Mammary epithelial cell (primary cell): ENCODE data around the gene GCGR.

Source experiments
- CTCF ChIP-seq, 2 donors: IDR thresholded peaks in 1 of 2; conservative IDR thresholded peaks in 1 of 2; 2 replicates each; pipeline ENCODE4 v1.5.1; 2011 to 2012; ENCODE audit warnings: inconsistent platforms in 2 of 2, low read length in 2 of 2, mild to moderate bottlenecking in 2 of 2, control low read depth in 1 of 2, low read depth in 1 of 2; ENCODE audit not compliant: insufficient read depth in 1 of 2; ENCODE audit errors: extremely low read depth in 1 of 2
- EZH2 ChIP-seq: IDR thresholded peaks from 2 replicates; pipeline ENCODE4 v1.6.1; 2012; ENCODE audit warnings: low read length, inconsistent platforms, borderline replicate concordance

GRCh38 chr17:81811705-81812570 is 8.0 kb downstream of the GCGR start:
- TF ChIP-seq EZH2 = no peak
- TF ChIP-seq CTCF (conservative IDR thresholded peaks at IDR 0.05 in 1 of 2, IDR thresholded peaks at IDR 0.05 in 1 of 2; ENCODE audit: extremely low read depth in 1 of 2, insufficient read depth in 1 of 2, low read depth in 1 of 2, low read length in 2 of 2) = no peak
